ENCODE data around the gene MICAL2.

DNA sequence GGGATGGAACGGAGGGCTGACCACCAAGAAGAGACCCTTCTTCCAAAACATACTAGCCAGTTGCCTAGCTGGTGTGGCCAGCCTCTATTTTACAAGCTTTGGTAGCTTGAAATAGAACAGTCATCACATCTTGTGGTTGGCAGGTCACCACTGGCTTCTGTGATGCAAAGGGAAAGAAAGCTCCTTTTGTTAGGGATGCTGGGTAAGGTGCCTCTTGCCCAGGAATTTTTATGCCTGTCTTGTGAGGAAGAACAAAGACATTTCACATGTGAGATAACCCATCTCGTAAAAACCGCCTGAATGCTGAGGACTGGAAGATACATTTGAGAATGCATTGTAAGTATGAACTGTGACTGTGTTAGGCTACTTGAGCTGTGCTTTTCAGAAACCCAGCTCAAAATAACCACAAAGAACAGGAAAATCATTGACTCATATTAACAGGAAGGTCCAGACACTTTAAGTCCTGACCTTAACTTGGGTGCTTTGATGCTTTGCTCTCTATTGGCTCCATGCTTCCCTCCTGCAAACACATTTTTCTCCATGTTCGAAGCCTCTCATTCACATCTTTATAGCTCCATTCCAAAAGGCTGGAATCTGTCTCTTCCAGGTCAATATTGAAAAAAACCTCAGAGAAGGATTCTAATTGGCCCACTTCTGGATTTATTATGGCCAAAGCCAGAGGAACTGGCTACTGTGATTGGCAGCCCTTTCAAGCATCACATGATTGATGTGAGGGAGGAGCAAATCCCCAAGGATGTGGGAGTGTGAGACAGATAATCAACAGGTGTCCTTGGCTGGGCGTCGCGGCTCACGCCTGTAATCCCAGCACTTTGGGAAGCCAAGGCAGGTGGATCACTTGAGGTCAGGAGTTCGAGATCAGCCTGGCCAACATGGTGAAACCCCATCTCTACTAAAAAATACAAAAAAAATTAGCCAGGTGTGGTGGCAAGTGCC, 53.9 kb downstream of the MICAL2 start:
- TF ChIP-seq, protein P1, sequence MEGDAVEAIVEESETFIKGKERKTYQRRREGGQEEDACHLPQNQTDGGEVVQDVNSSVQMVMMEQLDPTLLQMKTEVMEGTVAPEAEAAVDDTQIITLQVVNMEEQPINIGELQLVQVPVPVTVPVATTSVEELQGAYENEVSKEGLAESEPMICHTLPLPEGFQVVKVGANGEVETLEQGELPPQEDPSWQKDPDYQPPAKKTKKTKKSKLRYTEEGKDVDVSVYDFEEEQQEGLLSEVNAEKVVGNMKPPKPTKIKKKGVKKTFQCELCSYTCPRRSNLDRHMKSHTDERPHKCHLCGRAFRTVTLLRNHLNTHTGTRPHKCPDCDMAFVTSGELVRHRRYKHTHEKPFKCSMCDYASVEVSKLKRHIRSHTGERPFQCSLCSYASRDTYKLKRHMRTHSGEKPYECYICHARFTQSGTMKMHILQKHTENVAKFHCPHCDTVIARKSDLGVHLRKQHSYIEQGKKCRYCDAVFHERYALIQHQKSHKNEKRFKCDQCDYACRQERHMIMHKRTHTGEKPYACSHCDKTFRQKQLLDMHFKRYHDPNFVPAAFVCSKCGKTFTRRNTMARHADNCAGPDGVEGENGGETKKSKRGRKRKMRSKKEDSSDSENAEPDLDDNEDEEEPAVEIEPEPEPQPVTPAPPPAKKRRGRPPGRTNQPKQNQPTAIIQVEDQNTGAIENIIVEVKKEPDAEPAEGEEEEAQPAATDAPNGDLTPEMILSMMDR (IDR thresholded peaks at IDR 0.05; ENCODE audit: extremely low read depth in 1 of 2, insufficient read depth in 1 of 2, low read depth in 1 of 2, low read length in 2 of 2), result no peak
- TF ChIP-seq POLR2AphosphoS5 (IDR thresholded peaks at IDR 0.05; ENCODE audit: insufficient read depth, low read depth, low read length), result peak; percentile 82
- no peak for TF ChIP-seq EZH2 (IDR thresholded peaks at IDR 0.05; ENCODE audit: borderline replicate concordance, low read depth, low read length, severe bottlenecking)
- peak; percentile 28 for TF ChIP-seq POLR2A (IDR thresholded peaks at IDR 0.05; ENCODE audit: low read depth, low read length)
- peak; percentile 76 for TF ChIP-seq JUN (IDR thresholded peaks at IDR 0.05; ENCODE audit: borderline replicate concordance, insufficient read depth, insufficient read length, low read depth)

Measured in endothelial cell of umbilical vein (primary cell).